ENCODE measurements around the gene NCK2.
"Not testable (repeated sequence)": the region's sequence is repeated elsewhere in the genome, so short reads cannot be mapped to it uniquely, and the experiment has no call there.

The NCK2 gene

DNA sequence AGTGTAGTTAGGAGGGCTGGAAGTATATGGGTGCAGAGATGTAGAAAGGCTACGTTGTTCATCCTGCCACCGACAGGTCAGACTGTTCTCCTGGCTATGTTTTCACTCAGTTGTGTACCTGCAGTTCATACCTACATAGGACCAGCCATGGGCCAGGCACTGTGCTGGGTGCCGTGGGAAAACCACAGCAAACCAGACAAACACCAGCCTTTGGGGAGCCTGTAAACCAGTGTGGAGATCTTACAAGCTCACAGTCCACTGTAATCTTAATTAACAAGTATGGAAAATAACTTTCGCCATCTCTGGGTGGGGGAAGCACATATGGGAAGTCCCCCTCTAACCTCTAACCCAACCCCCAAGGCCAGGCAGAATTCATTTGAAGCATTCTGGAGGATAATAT lies 12.7 kb downstream of the NCK2 start:
- no peak for DNase-seq

- no peak for DNase-seq
Measured at GRCh38 chr2:105760191-105760590, 15.5 kb downstream of the NCK2 start.

DNA sequence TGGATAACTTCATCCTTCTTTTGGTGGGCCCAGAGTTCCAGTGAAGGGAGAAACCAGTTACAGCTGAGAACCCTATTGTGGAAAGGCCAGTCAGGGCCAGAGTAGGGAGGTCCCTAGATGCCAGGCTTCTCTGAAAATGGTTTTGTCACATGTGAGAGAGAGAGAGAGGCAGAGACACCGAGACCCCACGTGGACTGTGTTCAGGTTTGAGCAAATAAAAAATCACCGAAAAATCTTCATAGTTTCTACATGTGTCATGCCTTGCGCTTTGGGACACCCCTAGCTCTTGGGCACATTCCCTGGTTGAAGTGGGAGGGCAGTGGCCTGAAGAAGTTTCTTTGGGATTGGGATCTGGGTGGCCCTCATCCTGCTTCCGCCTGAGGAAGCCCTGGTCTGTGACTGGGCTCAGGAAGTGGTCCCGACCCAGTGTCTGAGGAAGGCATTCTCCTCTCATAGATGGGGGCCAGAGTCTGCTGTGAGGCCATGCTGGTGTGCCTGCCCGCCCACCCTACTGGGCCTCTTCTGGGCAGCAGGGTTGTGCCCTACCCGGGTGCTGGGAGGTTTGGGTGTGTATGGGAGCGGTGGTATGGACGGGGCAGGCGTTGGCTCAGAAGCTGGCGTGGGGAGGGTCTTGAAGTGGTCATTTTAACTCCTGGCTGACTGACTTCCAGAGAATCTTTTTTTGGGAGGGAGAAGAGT lies 16.1 kb downstream of the NCK2 start:
- DNase-seq: no peak

DNA sequence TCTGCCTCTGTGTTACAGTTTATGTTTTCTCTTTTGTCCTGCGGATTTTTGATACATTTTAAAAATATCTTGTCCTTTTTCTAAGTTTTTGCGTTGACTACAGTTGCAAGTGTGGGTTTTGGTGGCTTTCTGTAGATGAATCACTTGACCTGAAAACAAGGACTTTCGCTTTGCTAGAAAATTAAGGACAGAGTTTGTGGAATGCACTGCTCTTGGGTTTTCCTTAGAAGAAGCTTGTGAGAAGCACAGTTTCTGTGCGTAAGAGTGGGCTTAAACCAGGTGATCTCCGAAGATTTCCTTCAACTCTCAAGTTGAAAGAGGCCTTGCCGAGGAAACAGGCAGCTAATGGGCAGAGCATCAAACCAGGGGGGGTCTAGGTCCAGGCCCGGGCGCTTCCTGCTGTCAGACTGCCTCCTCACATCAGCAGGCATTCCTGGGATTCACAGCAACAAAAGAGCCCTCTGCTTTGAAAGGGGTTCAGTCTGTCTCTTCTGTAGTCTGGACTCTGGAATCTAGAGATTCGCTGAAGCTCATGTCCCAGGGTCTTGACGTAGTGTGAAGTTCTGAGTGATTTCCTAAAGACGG lies 17.3 kb downstream of the NCK2 start:
- no peak for DNase-seq

DNA sequence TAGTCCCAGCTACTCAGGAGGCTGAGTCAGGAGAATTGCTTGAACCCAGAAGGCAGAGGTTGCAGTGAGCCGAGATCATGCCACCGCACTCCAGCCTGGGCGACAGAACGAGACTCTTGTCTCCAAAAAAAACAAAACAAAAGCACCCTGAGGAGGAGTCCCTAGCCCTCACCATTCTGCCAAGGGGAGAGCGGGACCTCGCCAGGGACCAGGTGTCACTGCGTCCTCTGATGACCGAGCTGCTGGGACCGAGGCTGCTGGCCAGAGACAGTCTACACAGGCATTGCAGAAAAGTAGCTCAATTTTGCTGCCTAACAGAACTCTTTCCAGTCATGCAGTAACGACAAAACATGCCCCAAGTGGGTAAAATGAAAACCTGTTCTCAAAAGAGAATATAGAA lies 18.4 kb downstream of the NCK2 start:
- DNase-seq: no peak

DNA sequence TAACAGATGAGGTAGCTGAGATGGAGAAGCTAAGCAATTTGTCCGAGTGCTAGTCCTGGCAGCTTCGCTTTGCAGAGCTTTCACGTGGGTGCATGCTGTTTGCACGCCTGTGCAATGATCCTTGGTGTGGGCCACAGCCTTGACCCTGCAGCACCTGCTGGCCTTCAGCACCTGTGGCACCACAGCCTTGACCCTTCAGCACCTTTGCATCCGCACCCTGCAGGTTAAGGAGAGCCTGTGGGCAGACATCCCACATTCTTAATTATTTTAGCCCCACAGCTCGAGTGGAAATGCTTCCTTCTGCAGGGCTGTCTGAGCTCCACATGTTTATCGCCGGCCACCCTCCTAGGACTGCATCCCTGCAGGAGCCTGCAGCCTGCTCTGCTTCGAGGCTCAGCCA lies 19.3 kb downstream of the NCK2 start:
- no peak for DNase-seq

GRCh38 chr2:105765415-105766299 lies 20.9 kb downstream of the NCK2 start:
- DNase-seq: no peak

DNA sequence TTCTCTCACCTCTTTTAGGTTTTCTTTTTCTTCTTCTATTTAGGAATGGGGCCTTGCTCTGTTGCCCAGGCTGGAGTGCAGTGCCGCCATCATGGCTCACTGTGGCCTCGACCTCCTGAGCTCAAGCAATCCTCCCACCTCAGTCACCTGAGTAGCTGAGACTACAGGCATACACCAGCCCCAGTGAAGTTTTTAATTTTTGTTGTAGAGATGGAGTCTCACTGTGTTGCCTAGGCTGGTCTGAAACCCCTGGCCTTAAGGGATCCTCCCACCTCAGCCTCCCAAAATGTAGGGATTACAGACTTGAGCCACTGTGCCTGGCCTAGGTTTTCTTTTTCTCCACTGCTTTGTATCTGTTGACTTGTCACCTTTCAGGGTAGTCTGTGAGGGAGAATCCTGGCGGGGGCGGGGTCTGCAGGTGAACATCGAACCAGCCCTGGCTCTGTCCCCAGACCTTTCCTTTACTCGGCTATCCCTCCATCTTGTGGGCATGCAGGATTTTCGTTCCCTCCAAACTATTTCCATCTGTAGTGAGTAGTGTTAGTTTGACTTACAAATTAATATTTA lies 21.7 kb downstream of the NCK2 start:
- DNase-seq: no peak

DNA sequence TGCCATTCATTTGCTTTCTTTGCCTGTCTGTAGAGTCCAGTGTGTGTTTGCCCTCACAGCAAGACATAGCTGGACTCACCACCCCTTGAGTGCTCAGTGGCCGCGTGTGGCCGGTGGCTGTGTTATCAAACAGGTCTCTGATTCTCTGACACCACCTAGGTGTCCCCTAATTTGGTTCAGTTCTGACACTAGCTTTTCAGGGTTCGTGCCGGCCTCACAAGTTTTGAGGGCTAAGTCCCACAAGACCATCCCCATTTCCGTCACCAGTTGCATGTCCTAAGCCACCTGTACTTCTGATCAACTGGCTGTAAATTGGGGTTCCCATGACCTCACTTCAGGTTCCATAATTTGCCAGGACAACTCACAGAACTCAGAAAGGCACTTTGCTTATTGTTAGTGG lies 23.5 kb downstream of the NCK2 start:
- no peak for DNase-seq

DNA sequence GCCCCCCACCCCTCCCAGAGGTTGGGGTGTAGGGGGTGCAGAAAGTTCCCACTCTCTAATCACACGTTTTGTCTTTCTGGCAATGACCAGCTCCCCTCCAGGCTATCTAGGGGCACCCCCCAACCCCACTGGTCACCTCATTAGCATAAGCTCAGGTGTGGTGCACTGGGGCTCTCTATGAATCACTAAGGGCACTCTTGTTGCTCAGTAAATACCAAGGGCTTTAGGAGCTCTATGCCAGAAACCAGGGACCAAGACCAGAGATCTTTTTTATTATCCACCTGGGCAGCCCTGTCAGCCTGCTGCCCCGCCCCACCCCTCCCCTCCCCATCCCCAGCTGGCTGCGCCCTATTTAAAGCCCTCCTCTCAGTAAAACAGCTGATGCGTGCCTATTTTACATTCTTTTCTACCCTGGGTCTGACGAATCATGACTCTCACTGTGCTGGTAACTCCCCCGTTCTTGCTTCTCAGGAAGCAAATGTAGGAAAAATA lies 24.3 kb downstream of the NCK2 start:
- no peak for DNase-seq

GRCh38 chr2:105769504-105769903 lies 24.8 kb downstream of the NCK2 start:
- DNase-seq: no peak

DNA sequence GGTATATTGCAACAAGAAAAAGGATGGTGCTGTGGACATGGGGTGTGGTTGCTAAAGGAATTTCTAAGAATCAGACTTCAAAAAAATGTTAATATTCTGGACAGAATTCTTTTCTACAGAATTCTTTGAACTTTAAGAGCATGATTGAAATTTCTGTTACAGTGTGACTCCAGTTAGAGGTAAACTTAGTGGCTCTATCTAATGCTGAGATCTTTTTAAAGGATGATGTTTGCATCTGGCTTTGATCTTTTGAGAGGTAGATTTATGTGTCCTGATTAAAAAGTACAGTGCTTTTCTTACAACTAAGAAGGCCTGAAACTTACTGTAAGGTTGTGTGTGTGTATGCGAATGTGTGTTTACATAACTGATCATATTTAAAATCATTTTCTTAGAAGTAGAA lies 25.4 kb downstream of the NCK2 start:
- DNase-seq: no peak

GRCh38 chr2:105771291-105771690 lies 26.6 kb downstream of the NCK2 start:
- not testable (repeated sequence) for DNase-seq

GRCh38 chr2:105771836-105772235 lies 27.1 kb downstream of the NCK2 start:
- DNase-seq: no peak

DNA sequence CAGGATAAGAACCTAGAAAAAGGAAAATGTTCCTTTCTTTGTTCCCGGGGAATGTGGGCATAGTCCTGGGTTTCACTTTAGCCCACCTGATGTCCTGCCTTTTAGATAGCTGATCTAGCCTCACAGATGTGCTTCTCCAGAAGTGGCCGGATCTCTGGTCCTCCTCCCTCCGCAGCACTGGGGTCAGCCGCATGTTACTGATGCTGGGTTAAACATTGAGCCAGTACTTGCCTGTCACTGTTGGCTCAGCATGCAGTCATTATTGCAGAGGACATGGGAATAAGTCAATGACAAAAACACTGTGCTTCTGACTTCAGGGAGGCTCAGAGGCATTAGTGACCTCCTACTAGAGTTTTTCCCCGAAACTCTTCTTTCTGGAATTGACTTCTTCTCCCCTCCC lies 27.6 kb downstream of the NCK2 start:
- DNase-seq: no peak

GRCh38 chr2:105773568-105773967 lies 28.9 kb downstream of the NCK2 start:
- DNase-seq: no peak

- DNase-seq: no peak
Measured at GRCh38 chr2:105774781-105775337, 30.1 kb downstream of the NCK2 start.

DNA sequence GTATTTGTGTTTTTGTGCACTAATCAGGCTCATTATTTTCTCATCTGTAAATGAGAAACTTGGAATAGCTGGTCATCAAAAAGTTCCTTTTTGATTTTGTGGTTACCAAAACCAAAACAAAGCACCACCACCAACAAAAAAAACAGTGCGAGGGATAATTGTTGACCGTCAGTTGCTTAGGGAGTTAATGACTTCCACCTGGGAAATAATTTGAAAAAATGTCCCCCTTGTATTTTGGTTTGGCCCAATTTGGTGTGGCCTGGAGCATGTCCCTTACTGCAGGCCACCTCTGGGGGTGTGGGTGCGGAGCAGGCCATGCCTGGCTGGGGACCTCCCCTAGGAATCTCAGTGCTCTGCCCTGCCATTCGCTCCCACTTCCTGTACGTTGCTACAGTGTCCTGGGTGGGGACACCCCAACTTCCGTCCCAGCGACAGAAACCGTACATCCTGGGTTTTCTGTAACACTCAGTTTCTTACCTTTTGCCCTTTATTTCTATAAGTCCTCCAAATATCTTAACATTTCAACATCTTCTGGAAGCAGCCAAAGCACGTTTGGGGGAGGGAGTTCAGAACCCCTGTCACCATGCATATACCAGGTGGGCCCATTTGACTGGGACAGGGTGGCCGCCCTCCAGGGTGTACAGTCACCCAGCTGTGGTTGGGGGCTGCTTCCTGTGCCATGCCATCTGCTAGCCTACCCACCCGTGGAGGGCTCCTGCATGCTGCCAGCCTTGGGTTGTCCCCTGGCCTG lies 31.3 kb downstream of the NCK2 start:
- no peak for DNase-seq

GRCh38 chr2:105776560-105776928 lies 31.8 kb downstream of the NCK2 start:
- DNase-seq: no peak

DNA sequence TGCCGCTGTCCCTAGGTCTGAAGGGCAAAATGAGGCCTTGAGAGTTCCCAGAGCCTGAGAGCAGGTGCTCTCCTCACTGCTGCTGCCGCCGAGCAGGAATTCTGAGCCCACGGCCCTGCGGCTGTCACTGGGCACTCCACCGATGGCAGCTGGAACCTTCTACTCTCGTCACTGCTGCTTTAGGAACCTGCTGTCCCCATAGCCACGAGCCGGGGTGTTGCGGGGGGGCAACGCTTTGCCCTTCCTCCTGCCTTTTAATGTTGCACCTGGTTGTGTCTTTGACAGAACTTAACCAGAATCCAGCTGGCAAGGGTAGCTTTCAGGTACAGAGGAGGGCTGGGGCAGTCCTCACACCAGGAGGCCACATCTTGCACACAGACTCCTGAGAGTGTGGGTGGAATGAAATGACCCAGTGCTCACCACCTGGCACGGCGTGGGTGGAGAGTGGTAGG lies 32.3 kb downstream of the NCK2 start:
- no peak for DNase-seq

- DNase-seq: no peak
Measured at GRCh38 chr2:105777506-105778055, 32.9 kb downstream of the NCK2 start.

DNA sequence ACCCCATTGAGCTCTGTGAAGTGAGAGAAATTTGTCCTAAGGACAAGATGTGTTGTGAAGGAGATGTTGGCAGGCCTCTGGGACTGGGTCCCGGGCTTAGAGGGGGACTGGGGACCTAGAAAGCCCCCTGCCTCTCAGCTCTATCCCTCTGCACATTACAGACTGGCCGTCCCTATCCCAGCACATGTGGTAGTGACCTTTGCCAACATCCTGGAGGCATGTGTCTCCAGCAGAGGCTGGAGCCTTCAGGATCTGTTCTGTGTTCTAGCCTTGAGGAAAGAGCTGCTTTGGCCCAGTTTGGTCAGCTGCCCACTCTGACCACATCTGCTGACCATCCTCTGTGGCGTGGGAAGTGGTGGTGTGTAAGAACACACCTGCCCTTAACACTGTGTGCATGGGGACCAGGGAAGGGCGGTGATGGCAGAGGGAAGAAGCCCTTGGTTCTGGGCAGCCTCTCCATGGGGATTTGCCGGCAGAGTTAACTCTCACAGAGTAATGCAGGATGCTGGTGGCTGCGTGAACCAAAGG lies 33.4 kb downstream of the NCK2 start:
- DNase-seq: no peak

Measured in DMS53 (cell line).